Activated CD4-positive, CD25-positive, alpha-beta regulatory T cell (primary cell): Measurements from ENCODE around the gene TP53.
"Not testable (repeated sequence)": the region's sequence is repeated elsewhere in the genome, so short reads cannot be mapped to it uniquely, and the experiment has no call there.

Experiments used
- DNase-seq, 4 experiments: peaks; one replicate each; lab custom pipeline; 2025; lab: John Stamatoyannopoulos, UW

Gene TP53

DNA sequence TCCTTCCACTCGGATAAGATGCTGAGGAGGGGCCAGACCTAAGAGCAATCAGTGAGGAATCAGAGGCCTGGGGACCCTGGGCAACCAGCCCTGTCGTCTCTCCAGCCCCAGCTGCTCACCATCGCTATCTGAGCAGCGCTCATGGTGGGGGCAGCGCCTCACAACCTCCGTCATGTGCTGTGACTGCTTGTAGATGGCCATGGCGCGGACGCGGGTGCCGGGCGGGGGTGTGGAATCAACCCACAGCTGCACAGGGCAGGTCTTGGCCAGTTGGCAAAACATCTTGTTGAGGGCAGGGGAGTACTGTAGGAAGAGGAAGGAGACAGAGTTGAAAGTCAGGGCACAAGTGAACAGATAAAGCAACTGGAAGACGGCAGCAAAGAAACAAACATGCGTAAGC is 12.4 kb downstream of the TP53 start:
- DNase-seq: no peak

DNA sequence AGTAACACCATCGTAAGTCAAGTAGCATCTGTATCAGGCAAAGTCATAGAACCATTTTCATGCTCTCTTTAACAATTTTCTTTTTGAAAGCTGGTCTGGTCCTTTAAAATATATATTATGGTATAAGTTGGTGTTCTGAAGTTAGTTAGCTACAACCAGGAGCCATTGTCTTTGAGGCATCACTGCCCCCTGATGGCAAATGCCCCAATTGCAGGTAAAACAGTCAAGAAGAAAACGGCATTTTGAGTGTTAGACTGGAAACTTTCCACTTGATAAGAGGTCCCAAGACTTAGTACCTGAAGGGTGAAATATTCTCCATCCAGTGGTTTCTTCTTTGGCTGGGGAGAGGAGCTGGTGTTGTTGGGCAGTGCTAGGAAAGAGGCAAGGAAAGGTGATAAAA is 14.1 kb downstream of the TP53 start:
- DNase-seq: no peak

DNA sequence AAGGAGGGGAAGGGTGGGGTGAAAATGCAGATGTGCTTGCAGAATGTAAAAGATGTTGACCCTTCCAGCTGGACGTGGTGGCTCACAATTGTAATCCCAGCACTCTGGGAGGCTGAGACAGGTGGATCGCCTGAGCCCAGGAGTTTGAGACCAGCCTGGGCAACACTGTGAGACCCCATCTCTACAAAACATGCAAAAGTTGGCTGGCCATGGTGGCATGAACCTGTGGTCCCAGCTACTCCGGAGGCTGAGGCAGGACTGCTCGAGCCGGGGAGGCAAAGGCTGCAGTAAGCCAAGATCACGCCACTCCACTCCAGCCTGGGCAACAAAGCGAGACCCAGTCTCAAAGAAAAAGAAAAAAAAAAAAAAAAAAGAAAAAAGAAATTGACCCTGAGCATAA is 18.8 kb downstream of the TP53 start:
- DNase-seq: no peak

DNA sequence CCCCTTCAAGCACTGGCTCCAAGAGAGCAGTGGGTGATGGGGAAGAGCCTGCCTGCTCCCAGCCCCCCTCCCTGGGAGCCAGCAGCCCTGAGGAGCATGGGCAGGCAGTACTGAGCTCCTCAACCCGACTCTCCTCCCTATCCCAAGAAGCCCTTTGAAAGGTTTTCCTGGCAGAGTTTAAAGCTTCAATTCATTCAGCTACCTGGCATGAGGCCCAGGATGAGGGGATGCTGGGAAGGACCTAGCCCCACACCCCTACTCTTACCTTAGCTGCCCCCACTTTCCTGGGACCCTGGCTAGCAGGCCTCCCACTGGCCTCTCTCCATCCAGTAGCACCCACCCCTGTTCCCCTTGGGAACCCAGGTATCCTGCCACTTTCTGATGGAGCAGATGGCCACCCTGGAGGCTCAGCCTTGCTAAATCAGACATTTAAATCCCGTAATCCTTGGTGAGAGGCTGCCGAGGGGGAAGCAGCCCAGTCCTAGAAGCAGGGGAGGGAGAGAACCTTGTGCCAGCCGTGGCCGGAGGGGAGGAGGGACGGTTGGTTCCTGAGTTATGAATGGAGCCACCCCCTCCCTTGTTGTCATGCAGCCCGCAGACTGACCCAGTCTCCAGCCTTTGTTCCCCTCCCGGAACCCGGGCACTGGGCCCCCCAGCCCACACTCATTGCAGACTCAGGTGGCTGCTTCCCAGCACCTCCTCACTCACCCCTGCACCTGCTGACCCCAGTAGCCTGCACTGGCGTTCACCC is 19.5 kb downstream of the TP53 start:
- DNase-seq: no peak

DNA sequence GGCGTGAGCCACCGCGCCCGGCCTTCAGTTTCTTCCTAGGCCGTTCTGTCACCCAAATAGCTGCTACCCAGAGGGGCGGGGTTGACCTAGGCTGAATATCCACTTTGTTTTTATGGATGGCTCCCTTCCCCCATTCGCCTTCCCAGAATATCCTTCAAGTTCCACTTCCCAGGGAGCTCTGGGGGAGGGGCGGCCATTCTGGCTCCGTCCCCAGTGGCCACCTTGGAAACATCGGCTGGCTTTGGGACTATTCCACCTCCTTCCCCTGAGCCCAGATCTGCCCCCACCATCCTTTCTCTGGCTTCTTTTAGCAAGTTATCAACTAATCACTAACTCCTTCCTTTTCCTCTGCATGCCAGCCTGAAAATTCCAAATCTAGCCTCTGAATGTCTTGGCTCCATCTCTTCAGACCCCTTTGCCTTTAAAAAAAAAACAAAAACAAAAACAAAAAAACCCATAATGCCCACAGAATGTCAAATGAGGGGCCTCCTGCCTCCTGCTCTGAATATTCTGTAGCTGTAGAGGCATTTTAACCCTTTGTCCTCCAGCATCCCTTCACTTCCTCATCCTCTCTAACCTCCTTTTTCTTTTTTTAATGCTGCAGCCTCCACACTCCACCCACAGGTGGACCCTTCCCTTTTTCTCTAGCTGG is 30.2 kb downstream of the TP53 start:
- DNase-seq: no peak

DNA sequence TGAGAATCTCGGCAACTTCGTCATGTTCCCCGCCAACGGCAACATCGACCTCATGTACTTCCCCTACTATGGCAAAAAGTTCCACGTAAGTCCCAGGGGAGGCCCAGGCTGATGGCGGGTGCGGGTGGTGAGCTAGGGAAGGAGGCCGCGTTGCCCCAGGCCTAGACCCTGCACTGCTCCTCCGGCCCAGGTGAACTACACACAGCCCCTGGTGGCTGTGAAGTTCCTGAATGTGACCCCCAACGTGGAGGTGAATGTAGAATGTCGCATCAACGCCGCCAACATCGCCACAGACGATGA is 31.8 kb downstream of the TP53 start:
- no peak for DNase-seq

DNA sequence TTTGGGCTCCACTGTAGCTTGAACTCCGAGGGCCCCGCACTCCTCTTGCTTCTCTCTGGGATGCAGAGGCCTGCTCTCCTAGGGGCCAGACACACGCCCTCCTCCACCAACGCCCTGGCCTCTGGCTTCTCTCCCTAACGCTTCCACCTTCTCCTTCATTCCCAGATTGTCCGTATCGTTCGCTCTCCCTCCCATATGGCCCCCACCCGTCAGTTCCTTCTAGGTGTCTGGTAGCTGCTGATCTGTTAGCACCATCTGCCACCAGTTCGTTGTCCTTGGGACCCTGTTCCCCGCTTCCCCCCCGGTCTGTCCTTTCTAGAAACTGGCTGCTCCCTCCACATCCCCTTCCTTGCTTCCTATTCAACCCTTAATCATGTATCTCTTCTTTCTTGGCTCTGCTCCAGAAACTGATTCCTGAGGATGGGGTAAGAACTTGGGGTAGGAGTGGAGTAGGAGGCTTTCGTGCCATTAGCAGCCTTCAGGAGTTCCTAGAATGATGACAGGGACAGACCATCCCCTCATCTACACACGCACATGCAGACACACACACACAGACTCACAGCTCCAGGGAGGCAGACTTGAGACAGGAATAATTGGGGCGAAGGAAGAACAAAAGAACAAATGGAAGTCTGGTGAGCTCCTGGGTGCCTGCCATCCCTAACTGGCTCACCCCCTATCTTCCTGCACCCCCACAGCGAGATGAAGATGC is 32.3 kb downstream of the TP53 start:
- DNase-seq: no peak

DNA sequence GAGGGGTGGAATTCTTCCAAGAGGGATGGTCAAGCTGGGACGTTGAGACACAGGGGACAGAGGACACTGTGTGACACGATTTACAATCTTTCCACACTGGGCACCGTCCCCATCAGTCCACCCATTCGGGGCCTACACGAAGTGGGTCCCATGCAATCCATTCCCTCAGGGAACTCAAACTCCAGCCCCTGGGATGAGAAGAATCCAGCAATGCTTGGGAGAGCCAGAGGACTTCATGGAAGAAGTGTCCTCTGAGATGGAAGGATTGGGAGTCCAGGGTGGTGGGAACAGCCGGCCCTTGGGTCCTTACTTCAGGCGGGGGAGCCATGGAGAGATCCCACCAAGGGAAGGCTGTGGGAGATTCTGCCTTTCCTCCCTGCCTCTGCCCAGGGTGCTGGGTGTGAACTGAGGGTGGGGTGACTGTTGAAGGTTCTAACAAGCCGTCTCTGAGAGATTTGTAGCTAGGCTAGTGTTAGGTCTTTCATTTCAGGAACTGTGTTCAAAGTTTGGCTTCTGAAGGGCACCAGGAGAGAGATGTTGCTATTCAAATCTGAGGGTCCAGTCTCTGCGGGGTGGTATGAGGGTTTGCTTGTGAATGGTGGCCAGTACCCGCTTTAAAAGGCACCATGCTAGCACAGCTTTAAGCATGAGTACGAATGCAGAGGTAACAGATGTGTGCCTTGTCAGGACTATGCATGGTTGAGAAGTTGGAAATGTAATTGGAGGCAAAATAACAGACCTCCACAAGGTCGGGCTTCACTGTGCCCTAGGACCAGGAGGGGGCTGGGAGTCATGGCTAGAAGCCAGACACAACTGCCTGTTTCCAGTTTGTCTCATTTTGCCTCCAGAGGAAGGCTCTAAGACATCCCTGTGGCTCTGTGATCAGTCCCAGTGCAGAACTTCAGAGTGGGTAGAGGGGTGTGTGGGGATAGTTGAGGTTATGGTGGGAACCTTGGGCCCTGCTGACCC is 34.6 kb downstream of the TP53 start:
- no peak for DNase-seq

DNA sequence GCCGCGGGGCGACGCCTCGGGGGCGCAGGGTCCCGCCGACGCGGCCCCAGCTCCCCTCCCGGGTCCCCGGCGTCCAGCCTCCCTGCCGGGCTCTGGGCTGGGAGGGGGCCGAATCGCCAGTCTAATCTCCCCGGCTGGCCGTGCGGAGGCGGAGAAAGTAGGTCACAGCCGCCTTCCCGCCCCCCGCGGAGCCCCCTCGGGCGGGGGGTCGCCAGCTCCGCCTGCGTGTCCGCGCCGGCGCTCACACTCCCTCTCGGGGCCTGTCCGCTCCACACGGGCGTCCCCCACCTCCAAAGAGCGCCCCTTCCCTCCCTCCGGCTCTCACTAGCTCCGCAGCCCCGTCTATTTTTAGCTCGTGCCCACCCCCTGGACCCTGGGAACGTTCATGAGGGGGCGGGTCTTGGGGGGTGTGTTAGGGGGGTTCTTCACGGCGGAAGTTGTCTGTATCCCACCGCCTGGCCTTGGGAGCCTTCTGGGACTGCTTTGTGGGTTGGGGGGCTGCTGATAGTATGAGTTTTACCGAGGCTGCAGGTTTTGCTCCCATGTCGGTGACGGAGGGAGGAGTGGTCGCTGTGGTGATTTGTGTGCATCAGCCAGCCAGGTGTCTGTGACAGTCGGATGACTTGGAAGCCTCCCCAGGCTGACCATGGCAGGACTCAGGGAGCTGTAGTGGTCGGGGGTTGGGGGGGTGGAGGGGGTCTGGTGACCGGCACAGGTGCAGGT is 35.5 kb downstream of the TP53 start:
- DNase-seq: no peak

DNA sequence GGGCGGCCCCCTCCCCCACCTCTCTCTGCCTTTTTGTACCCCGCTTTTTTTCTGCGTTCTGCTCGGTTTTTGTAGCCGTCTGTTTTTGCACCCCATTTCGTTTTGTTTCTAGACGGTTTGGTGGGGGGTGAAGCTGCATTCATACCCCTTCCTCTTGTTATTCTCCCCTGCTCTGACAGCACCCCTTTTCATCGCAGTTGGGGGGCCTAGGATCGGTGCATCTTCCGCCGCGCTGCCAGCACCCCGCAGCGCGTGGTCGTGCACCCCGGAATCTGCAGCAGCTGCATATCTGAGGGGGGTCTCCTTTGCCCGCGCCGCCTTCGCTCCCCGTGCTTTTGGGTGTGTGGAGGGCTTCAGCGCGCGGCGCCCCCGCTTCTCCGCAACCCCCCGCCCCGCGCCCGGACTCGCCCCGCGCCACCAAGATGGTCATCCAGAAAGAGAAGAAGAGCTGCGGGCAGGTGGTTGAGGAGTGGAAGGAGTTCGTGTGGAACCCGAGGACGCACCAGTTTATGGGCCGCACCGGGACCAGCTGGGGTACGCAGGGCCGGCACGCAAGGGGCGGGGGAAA is 36.1 kb downstream of the TP53 start:
- no peak for DNase-seq

DNA sequence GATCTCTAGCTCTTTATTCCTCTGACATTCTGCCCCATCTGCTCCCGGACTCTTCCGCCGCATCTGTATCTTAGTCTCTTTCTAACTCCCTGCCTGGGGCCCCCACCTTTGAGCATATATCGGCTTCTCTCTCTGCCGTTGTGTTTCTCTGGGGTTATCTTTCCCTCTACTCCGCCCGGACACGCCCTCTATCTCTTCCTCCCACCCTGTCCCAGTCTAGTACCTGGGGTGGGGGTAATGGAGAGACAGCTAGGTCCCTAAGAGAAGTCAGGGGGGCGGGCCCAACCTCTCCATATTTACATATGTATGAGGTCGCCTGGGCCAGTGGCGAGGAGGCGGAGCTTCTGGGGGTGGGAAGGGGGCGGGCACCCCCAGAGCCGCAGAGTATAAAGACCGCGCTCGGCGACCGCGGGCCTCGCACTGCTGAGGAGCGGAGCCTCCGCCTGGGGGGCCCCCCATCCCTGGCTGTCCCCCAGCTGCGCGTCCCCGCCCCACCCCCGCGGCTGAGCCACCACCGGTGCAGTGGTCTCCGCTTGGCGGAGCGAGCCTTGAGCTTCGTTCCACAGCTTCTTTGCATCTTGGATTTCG is 36.7 kb downstream of the TP53 start, which contains the start of gene ATP1B2:
Gene ATP1B2, plus strand, starts transcription at position 418 of the 588 bp plus-strand sequence. CDS start 593 bp downstream, outside the sequence.
- peak; percentile 26 to 36 (median 32) for DNase-seq

DNA sequence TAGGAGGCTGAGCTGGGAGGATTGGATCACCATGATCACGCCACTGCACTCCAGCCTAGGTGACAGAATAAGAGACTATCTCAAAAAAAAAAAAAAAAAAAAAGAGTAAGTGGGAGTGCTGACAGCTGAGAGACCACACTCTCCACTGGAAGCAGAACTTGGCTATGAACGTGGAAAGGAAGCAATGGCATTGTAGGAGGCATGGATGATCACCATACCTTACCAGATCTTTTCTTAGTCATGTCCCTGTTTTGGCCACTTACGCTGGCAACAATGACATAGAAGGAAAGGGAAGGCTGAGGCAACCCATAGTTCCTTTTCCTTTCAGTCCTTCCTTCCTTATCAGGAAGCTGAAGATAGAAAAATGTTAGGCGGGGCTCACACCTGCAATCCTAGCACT is 40.3 kb downstream of the TP53 start:
- no peak for DNase-seq

DNA sequence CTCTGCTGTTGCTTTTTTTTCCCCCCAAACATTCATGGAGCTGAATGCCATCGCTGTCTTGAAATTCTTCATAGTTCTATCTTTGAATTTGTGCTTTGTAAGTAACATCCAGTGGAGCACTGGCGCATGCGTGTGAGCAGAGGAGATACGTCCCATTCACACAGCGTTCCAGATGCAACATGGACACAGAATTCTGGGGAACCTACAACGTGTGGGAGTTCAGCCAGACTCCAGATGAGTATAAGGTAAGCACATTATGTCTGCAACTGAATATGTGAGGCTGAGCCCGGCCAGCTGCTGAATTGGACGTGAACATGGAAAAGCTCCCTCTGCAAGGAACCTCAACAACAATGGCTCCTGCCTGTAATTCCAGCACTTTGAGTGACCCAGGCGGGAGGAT is 40.8 kb downstream of the TP53 start:
- DNase-seq: no peak

DNA sequence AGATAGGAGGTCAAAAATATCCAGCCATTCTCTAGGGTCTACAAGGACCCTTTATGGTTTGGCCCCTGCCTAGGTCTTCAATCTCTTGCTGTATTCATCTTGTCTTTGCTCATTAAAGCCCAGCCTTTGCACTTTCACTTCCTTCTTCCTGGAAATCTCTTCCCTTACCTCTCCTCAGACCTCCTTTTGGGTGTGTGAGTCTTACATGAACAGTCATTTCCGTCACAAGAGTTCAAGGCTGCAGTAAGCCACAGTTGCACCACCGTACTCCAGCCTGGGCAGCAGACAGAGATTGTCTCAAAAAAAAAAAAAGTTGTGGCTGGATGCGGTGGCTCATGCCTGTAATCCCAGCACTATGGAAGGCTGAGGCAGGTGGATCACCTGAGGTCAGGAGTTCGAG is 42.5 kb downstream of the TP53 start:
- no peak for DNase-seq

DNA sequence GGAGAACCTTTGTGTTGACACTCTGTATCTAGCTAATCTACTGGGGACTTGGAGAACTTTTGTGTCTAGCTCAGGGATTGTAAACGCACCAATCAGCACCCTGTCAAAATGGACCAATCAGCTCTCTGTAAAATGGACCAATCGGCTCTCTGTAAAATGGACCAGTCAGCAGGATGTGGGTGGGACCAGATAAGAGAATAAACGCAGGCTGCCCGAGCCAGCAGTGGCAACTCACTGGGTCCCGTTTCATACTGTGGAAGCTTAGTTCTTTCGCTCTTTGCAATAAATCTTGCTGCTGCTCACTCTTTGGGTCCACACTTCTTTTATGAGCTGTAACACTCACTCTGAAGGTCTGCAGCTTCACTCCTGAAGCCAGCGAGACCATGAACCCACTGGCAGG is 45.7 kb downstream of the TP53 start:
- not testable (repeated sequence) for DNase-seq

DNA sequence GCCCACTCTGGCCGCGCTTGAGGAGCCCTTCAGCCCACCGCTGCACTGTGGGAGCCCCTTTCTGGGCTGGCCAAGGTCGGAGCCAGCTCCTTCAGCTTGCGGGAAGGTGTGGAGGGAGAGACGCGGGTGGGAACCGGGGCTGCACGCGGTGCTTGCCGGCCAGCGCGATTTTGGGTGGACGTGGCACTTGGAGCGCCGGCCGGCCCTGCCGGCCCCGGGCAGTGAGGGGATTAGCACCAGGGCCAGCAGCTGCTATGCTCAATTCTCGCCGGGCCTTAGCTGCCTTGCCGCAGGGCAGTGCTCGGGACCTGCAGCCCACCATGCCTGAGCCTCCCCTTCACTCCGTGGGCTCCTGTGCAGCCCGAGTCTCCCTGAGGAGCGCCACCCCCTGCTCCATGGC is 46.5 kb downstream of the TP53 start:
- DNase-seq: no peak

DNA sequence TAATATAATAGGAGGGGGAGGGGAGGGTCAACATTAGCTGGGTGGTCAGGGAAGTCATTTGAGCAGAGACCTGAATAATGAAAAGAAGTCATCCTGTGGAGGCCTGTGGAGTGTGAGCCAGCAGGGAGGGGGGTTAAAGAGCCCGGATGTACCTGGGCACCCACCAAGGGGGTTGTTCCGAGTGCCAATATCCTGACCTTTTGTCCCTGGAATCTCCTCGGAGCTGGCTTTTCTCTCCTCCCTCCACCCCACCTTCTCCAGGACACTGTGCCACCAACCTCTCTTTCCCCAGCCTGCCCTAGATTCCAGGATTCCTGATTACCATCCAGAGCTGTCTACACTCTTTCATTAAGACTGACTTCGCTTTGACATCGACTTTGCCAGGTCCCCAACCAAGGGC is 51.1 kb downstream of the TP53 start:
- DNase-seq: no peak

DNA sequence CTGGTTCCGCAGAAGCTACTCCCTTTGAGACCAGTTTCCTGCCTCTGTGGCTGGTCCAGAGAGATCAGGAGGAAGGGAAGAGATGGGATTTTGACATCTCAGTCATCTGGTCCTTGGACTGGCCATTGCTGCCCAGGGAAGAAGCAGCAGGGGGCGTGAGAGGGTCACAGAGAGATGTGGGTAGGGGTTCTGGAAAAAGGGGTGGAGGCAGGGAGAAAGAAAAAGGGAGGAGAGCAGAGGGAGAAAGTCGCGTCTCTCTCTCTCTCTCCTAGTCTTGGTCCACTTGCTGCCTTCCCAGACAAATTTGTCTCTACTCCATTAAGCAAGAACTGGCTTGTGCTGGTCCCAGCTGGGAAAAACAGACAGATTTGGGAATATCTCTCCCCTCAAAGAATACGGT is 52.9 kb downstream of the TP53 start:
- DNase-seq: no peak

DNA sequence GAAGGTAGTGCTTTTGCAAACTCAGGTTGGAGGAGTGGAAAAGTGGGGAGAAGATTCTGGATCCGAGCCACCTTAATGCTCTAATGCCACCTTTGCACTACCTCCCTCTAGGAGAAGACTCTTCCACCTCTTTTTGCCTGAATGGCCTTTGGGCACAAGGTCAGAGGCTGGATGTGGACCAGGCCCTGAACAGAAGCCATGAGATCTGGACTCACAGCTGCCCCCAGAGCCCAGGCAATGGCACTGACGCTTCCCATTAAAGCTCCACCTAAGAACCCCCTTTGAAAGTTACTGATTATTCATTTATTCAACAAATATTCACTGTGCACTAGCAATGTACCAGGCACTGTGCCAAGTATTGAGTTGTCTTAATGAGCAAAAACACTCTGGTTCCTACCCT is 54.2 kb downstream of the TP53 start:
- DNase-seq: no peak

DNA sequence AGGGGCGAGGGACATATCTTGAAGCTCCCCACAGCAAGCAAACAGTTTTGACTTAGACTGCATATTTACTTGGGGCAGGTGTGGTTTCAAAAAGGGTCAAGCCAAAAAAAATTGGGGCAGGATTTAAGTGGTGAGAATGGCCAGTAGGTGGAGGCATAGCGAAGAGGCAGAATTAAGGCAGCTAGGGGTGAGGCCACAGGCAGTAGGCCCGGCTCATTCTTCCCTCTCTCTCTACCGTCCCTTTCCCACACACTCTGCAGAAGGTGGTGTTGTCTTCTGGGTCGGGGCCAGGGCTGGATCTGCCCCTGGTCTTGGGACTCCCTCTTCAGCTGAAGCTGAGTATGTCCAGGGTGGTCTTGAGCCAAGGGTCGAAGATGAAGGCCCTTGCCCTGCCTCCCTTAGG is 54.8 kb downstream of the TP53 start:
- no peak for DNase-seq
